Activated effector memory CD4-positive, alpha-beta T cell treated with anti-CD3 and anti-CD28 coated beads, Interleukin-2, amount 50 U/mL, for 16 hours (primary cell): ENCODE data around the gene UHRF1.
A peak's percentile ranks its signal among the peaks of the same experiment; 100 is the strongest.

Experiments used
- DNase-seq: peaks from one replicate; pipeline ENCODE4 v3.0.0-alpha.2; 2020

Gene UHRF1

GRCh38 chr19:4993683-4994082 is 84.4 kb downstream of the UHRF1 start:
- no peak for DNase-seq

DNA sequence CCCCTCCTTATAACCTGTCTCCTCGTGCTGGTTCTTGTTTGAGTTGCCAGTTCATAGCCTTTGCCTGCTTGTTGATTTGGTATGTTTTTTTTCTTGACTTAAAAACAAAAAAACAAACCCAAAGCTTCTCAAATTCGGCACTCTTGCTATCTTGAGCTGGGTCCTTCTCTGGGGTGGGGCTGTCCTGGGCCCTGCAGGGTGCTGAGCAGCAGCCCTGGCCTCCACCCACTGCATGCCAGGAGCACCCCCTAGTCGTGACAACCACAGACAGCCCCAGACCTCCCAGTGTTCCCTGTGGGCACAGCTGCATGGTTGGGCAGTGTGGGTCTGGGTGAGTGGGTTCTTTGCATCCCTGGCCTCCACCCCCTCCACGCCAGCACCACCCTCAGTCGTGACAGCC is 87.4 kb downstream of the UHRF1 start:
- no peak for DNase-seq

DNA sequence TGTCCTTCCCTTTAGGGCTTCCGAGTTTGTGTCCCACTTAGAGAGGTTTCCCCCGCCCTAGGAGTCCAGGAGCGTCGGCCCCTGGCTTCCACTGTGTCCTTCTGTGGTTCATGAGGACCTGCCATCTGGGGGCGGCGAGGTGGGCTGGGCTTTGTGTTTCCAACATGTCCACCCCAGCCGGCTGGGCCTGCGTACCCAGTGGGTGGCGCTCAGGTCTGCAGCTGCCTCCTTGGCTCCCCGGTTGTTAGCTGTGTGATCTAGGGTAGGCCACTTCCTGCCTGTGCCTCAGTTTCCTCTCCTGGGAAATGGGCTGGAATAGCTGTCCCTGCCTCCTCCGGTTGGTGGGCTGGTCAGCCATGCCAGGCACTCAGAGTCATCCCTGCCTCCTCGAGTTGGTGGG is 88.0 kb downstream of the UHRF1 start:
- DNase-seq, result no peak

DNA sequence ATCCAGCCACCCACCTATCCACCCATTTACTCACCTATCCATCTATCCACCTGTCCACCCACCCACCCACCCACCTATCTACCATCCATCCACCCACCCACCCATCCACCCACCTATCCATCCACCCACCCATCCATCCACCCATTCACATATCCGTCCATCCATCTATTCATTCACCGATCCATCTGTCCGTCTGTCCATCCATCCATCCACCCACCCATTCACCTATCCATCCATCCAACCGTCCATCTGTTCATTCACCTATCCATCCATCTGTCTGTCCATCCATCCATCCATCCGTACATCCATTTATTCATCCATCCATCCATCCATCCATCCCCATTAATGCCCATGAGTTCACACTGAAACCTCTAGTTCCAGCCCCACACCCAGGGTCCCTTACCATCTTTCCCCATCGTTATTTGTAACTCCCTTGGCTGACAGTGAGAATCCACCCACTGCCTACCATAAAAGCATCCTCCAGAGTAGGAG is 90.9 kb downstream of the UHRF1 start:
- DNase-seq, result no peak

DNA sequence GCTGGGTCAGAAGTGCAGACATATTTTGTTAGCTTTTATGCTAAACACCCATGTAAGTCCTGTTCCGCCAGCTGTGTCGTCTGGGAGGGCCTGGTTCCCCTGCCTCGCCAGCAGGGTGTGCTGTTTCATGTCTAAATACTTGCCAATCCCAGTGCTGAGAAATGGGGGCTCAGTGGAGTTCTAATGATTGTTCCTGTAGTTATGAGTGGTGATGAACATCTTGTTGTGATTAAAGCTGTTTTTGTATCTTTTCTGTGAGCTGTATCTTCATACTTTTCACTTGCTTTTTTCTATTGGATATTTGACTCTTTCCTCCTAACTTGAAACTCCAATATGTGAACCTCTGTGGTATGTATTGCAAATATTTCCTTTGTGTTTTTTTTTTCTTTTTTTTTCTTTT is 92.3 kb downstream of the UHRF1 start:
- DNase-seq, result peak; percentile 68

DNA sequence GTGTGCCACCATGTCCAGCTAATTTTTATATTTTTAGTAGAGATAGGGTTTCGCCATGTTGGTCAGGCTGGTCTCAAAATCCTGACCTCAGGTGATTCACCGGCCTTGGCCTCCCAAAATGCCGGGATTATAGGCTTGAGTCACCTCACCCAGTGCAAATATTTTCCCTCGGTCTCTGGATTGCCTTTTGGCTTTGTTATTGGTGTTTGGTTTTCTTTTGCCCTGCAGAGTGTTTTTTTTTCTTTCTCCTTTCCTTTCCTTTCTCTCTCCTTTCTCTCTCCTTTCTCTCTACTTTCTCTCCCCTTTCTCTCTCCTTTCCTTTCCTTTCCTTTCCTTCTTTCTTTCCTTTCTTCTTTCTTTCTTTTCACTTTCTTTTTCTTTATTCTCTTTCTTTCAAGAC is 92.8 kb downstream of the UHRF1 start:
- DNase-seq, result no peak

GRCh38 chr19:5003781-5004180 is 94.5 kb downstream of the UHRF1 start:
- no peak for DNase-seq

DNA sequence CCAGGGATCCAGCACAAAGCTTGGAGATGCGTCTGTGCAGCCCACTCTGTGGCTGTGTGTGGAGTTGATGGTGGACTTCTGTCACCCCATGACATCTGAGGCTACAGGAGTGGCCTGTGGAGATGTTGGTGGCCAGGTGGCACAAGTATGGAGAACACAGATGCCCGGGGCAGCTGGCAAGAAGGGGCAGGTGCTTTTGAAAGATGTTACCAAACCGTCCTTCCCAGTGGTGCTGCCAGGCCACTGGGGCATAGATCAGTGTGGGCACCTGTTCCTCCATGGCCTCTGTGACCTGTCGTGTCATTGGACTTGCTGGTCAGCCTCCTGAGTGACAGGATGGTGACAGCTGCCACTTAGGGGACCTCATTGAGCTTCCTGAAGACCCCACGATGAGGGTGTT is 95.8 kb downstream of the UHRF1 start:
- no peak for DNase-seq

- DNase-seq, result no peak
Measured at GRCh38 chr19:5006201-5006600, 96.9 kb downstream of the UHRF1 start.

DNA sequence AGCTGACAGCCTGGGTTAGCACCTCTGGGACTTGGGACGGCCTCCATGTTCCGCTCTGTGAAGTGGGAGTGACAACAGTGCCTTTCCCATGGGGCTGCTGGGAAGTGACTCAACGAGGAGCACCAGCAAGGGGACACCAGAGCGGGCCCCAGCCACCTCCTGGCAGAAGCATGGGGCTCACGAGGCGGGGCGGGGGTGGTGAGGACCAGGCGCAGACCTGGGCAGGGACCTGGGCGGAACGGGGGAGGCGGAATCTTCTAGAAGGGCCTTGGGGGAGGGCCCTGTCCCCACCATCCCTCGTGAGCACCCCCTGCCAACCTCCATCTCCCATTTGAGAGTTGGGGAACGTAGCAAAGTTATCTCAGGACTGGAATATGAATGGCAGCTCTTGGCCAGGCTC is 97.5 kb downstream of the UHRF1 start:
- no peak for DNase-seq
